ENCODE results near the gene ARFGEF3.

The ARFGEF3 gene

DNA sequence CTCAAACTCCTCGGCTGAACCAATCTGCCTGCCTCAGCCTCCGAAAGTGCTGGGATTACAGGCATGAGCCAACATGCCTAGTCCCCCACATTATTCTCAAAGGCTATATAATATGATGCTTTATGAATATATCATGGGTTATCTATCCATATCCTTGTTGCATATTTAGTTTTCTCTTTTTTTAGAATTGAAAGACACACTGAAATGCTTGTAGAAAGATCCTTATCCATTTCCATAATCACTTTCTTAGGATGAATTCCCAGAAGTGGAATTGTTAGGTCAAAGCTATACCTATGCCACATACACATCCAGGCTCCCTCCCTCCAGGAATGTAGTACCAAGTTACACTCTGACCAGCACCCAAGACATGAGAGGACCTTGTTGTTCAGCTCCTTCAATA lies 2.5 kb upstream of the ARFGEF3 start:
- H3K9me3 ChIP-seq (ENCODE audit: severe bottlenecking) = no peaks in the 10 kb centered on the region
- H3K27me3 ChIP-seq (ENCODE audit: insufficient read depth, low read depth, severe bottlenecking) = no peaks in the 10 kb centered on the region
- TF ChIP-seq, protein P1, sequence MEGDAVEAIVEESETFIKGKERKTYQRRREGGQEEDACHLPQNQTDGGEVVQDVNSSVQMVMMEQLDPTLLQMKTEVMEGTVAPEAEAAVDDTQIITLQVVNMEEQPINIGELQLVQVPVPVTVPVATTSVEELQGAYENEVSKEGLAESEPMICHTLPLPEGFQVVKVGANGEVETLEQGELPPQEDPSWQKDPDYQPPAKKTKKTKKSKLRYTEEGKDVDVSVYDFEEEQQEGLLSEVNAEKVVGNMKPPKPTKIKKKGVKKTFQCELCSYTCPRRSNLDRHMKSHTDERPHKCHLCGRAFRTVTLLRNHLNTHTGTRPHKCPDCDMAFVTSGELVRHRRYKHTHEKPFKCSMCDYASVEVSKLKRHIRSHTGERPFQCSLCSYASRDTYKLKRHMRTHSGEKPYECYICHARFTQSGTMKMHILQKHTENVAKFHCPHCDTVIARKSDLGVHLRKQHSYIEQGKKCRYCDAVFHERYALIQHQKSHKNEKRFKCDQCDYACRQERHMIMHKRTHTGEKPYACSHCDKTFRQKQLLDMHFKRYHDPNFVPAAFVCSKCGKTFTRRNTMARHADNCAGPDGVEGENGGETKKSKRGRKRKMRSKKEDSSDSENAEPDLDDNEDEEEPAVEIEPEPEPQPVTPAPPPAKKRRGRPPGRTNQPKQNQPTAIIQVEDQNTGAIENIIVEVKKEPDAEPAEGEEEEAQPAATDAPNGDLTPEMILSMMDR (IDR thresholded peaks at IDR 0.05; ENCODE audit: low read depth, low read length) = no peak
- H3K36me3 ChIP-seq = no peaks in the 10 kb centered on the region
- H3K4me3 ChIP-seq (ENCODE audit: low read depth, low read length) = no peak overlapping the region
- H3K27ac ChIP-seq = no peak overlapping the region
- DNase-seq = no peak

DNA sequence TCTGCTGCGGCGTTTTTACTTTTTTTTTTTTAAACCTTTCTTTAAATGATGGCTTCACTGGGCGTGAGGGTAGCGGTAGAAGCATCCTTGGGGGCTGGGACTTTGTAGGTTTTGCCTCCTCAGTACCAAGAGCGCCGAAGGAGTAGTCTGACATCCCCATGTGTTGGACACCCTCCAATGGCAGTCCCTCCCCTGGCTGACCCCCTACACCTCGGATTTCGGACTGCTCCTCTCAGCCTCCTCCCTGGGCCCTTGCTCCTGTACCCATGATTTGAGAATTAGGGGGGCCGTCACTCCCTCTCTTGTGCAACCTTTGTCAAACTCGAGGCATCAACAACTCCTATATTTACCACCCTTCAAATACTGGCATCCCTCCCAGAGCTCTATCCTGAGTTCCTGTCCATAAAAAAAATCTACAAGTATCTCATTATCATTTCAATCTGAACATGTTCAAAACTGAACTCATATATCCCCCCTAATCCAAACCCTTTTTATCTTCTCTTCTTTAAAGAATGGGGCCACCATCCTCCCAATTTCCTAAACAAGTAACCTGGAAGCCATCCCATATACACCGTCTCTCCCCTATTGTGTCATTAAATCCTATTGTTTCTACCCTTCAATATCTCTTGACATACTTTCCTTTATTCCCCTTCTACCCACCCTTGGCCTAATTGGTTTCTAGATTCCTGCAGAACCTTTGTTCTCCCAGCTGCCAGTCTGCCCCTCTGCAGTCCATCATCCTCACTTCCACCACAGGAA lies 1.2 kb upstream of the ARFGEF3 start:
- DNase-seq = no peak
- Histone ChIP-seq H3K9me3 (ENCODE audit: severe bottlenecking) (no peaks in the 10 kb centered on the region), H3K27me3 (ENCODE audit: insufficient read depth, low read depth, severe bottlenecking) (no peaks in the 10 kb centered on the region), H3K4me3 (ENCODE audit: low read depth, low read length) (peak overlapping the region; percentile 80; the same call in 1 of the 2 replicates), H3K27ac (no peak overlapping the region), H3K36me3 (no peaks in the 10 kb centered on the region)
- TF ChIP-seq, protein P1 (IDR thresholded peaks at IDR 0.05; ENCODE audit: low read depth, low read length) = no peak

DNA sequence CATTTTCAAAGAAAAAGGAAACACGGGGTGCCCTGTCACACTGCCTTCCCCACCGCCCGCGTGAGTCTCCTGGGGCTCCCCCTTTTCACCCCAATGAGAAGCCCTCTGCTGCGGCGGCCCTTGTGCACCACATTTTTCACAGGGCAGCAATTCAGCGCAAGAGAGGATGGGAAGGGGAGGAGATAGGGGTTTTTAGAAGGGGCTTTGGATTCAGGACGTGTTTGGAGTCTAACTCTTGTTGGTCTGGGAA lies 726 bp upstream of the ARFGEF3 start:
- no peaks in the 10 kb centered on the region for H3K9me3 ChIP-seq (ENCODE audit: severe bottlenecking)
- no peaks in the 10 kb centered on the region for H3K27me3 ChIP-seq (ENCODE audit: insufficient read depth, low read depth, severe bottlenecking)
- H3K36me3 ChIP-seq = no peaks in the 10 kb centered on the region
- peak overlapping the region; percentile 80 for H3K4me3 ChIP-seq (ENCODE audit: low read depth, low read length)
- TF ChIP-seq, protein P1 (IDR thresholded peaks at IDR 0.05; ENCODE audit: low read depth, low read length) = no peak
- H3K27ac ChIP-seq = no peak overlapping the region
- no peak for DNase-seq

DNA sequence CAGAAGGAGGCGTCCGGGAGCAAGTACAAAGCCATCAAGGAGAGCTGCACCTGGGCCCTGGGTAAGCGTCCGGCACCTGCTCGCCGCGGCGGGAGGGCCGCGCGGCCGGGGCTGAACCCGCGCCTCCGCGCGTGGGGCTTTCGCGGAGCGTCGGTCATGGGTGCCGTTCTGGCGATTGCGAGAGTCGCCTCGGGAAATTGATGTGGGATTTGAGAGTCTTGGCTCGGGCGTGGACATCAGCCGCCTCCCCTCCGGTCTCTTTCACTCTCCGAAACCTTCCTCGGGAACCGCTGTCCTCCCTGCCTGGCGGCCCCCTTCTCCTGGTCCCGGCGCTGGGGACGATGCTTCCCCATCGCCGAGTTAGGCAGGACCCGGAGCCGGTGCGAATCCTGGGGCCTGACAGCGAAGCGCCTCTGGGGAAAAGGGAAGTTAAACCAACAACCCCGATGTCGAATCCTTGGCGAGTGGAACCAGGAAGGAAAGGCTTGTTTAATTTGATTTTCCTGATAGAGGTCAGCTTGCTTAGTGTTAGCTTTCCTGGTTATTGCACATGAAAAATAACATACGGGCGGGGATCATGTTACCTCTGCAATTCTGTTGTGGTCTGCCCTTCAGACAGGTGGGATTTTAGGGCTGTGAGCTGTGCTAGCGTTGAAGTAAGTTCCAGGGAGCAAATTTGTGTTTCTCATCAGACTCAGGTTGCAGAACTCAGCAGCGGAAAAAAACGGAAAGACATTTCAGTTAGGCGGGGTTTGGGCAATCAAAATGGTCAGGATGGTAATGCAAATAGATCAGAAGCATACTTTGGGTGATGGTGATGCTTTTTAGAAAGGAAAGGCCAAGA lies 594 bp downstream of the ARFGEF3 start:
- Histone ChIP-seq H3K9me3 (ENCODE audit: severe bottlenecking) (no peaks in the 10 kb centered on the region), H3K36me3 (no peaks in the 10 kb centered on the region), H3K4me3 (ENCODE audit: low read depth, low read length) (peak overlapping the region; percentile 80), H3K27ac (peak overlapping the region; percentile 43), H3K27me3 (ENCODE audit: insufficient read depth, low read depth, severe bottlenecking) (no peaks in the 10 kb centered on the region)
- DNase-seq = no peak
- TF ChIP-seq, protein P1 (IDR thresholded peaks at IDR 0.05; ENCODE audit: low read depth, low read length) = no peak

DNA sequence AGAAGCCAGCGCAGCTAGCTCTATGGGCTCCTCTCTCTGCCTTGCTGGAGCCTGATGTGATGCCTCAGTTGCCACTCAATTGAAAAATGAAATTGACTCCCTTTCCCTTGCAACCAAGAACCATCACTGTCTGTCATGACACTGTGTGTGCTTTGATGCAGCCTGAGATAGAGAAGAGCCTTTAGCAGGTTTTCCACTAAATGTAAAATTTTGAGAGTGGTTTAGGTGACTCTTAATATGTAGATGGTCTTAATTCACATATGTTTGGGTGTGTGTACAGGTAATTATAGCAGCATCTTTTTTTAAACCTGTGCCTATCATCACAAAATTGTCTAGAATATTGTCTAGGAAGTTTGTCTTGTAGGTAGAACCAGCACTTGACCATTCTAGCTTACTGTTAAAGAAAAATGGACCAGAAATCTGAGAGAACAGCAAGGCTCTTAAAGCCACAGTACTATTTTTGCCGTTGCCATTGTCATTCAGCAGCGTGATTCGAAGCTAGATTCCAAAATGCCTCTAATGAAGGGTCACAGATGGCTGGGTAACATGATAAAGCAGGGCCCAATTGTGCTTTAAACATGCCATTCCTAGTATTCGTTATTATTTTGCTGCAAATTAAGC lies 1.3 kb downstream of the ARFGEF3 start:
- TF ChIP-seq, protein P1 (IDR thresholded peaks at IDR 0.05; ENCODE audit: low read depth, low read length) = no peak
- H3K36me3 ChIP-seq = no peaks in the 10 kb centered on the region
- H3K27me3 ChIP-seq (ENCODE audit: insufficient read depth, low read depth, severe bottlenecking) = no peaks in the 10 kb centered on the region
- no peak for DNase-seq
- no peaks in the 10 kb centered on the region for H3K9me3 ChIP-seq (ENCODE audit: severe bottlenecking)
- H3K27ac ChIP-seq = no peak overlapping the region
- no peak overlapping the region for H3K4me3 ChIP-seq (ENCODE audit: low read depth, low read length)
